HepG2 (cell line): Measurements from ENCODE around the gene DCDC2. TPM values are rescaled to one million over a fixed set of nuclear protein-coding genes. Genes with fewer than 3 reads are reported as not detected.

Experiments used
- CC2D1A ChIP-seq: sonication (generic); formaldehyde crosslinking; IDR thresholded peaks from 2 replicates; pipeline ENCODE4 v1.8.1; 2023; ENCODE audit warnings: mild to moderate bottlenecking, missing genetic modification reagents
- HMGA1 ChIP-seq: sonication (generic); formaldehyde crosslinking; conservative IDR thresholded peaks from 2 replicates; pipeline ENCODE4 v1.4.0; 2020; ENCODE audit warnings: missing genetic modification reagents
- JDP2 ChIP-seq: sonication (generic); formaldehyde crosslinking; IDR thresholded peaks from 2 replicates; pipeline ENCODE4 v1.8.1; 2022; ENCODE audit warnings: missing genetic modification reagents, borderline replicate concordance
- NFRKB ChIP-seq: fragments of 450-650 bp; IDR thresholded peaks from 2 replicates; pipeline ENCODE4 v1.6.1; 2017
- SP140L ChIP-seq: sonication (generic); formaldehyde crosslinking; IDR thresholded peaks from 2 replicates; pipeline ENCODE4 v1.4.0; 2020; ENCODE audit warnings: missing genetic modification reagents, borderline replicate concordance
- SRSF4 ChIP-seq: fragments of 200-400 bp; formaldehyde crosslinking; IDR thresholded peaks from one replicate; pipeline ENCODE4 v1.6.1; 2018; ENCODE audit warnings: mild to moderate bottlenecking, low read depth, low read length, moderate library complexity; ENCODE audit not compliant: poor library complexity, severe bottlenecking
- ZFAT ChIP-seq: sonication (generic); formaldehyde crosslinking; conservative IDR thresholded peaks from 2 replicates; pipeline ENCODE4 v1.8.1; 2023; ENCODE audit warnings: missing genetic modification reagents, inconsistent platforms
- ZMYM2 ChIP-seq: sonication (generic); formaldehyde crosslinking; IDR thresholded peaks from 2 replicates; pipeline ENCODE4 v1.8.0; 2022; ENCODE audit warnings: mild to moderate bottlenecking, missing genetic modification reagents
- ZNF556 ChIP-seq: sonication (generic); formaldehyde crosslinking; IDR thresholded peaks from 2 replicates; pipeline ENCODE4 v1.4.0; 2020; ENCODE audit warnings: mild to moderate bottlenecking, missing genetic modification reagents, borderline replicate concordance
- polyA plus RNA-seq, 8 experiments: library from polyadenylated mRNA; depleted of rRNA in 3 of 8; stranded (reverse) in 7 of 8; unstranded in 1 of 8; fragments of >200 nt; fragmentation: Illumina TruSeq in 4 of 8; extraction: Trizol in 4 of 8; gene quantifications; 2 replicates each; pipeline versions ENCODE4 v1.2.1 to v1.2.3, GENCODE V29; 2011 to 2016; ENCODE audit warnings: low read depth in 4 of 8, missing spikeins in 1 of 8, mixed read lengths in 1 of 8; ENCODE audit not compliant: insufficient read depth in 1 of 8
- total RNA-seq, 5 experiments: library from RNA; depleted of rRNA; stranded (reverse); fragments of >200 nt; fragmentation: Illumina TruSeq; extraction: Trizol; gene quantifications; 2 replicates each; pipeline ENCODE4 v1.2.3, GENCODE V29; 2016; ENCODE audit warnings: low read depth in 1 of 5
- TF ChIP-seq, protein P1 (sequence below): sonication (generic); formaldehyde crosslinking; conservative IDR thresholded peaks from 2 replicates; pipeline ENCODE4 v1.8.0; 2022; ENCODE audit warnings: low read depth, missing genetic modification reagents
- TF ChIP-seq, protein P2 (sequence below): sonication (generic); formaldehyde crosslinking; IDR thresholded peaks from 2 replicates; pipeline ENCODE4 v1.5.1; 2020; ENCODE audit warnings: mild to moderate bottlenecking, missing genetic modification reagents, borderline replicate concordance
- TF ChIP-seq, protein P3 (sequence below): sonication (generic); formaldehyde crosslinking; IDR thresholded peaks from 2 replicates; pipeline ENCODE4 v1.4.0; 2020; ENCODE audit warnings: mild to moderate bottlenecking, missing genetic modification reagents
- TF ChIP-seq, protein P4 (sequence below): sonication (generic); formaldehyde crosslinking; IDR thresholded peaks from 2 replicates; pipeline ENCODE4 v1.4.0; 2020; ENCODE audit warnings: mild to moderate bottlenecking, missing genetic modification reagents

Gene DCDC2
- total and polyA plus RNA-seq, 2 of the 13 experiments (the other 11 are each of a cell fraction or from before 2014, with no cell fraction given): 9.0 to 36.2 TPM

DNA sequence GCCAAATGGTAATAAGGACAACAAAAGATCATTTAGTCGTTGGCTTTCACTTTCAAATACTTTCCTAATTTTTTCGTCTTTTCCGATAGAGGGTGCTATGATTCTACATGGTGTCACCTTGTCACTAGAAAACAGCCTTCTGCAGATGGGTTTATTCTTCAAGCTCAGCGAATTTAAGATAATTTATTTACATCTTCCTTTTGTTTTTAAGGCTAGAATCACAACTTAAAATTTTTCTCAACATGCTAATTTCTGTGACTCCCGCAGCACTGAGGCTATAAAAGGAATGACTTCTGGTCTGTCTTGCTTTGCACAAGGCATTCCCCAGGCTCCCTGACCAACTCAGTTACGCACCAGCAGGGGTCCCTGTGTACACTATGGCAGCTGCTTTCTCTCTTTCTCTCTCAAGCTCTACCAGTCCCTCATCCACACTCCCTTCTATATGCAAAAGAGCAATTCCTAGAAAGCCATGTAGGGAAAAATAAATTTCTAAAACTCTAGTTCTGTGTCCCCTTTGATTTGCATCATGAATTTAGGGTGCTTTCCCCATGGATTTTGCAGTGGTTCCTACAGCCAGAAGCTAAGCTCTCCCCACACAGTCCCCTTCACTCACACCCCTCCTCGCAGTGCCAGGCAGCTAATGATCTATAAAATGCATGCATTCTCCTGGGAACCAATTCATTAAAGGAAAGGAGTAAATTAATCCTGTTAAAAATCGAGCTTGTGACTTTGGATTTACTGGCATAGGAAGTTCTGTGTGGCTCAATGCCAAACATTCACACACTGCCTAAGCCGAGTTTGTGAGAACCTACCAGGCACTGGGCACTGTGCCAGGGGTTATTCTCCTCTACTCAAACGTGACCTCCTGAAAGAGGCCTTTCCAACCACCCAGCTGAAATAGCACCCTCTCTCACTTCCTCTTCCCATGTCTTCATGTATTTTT is 74.5 kb downstream of the DCDC2 start (continued):
- TF ChIP-seq, protein P1, sequence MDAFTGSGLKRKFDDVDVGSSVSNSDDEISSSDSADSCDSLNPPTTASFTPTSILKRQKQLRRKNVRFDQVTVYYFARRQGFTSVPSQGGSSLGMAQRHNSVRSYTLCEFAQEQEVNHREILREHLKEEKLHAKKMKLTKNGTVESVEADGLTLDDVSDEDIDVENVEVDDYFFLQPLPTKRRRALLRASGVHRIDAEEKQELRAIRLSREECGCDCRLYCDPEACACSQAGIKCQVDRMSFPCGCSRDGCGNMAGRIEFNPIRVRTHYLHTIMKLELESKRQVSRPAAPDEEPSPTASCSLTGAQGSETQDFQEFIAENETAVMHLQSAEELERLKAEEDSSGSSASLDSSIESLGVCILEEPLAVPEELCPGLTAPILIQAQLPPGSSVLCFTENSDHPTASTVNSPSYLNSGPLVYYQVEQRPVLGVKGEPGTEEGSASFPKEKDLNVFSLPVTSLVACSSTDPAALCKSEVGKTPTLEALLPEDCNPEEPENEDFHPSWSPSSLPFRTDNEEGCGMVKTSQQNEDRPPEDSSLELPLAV (CRISPR knock-in tag): no peak
- TF ChIP-seq, protein P2, sequence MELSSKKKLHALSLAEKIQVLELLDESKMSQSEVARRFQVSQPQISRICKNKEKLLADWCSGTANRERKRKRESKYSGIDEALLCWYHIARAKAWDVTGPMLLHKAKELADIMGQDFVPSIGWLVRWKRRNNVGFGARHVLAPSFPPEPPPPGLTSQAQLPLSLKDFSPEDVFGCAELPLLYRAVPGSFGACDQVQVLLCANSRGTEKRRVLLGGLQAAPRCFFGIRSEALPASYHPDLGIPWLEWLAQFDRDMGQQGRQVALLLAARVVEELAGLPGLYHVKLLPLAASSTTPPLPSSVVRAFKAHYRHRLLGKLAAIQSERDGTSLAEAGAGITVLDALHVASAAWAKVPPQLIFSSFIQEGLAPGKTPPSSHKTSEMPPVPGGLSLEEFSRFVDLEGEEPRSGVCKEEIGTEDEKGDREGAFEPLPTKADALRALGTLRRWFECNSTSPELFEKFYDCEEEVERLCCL: no peak
- TF ChIP-seq SRSF4 (no peak), SP140L (no peak), JDP2 (CRISPR knock-in tag) (no peak), ZNF556 (CRISPR knock-in tag) (no peak), ZFAT (CRISPR knock-in tag) (no peak), CC2D1A (CRISPR knock-in tag) (no peak), ZMYM2 (CRISPR knock-in tag) (no peak), NFRKB (no peak), HMGA1 (CRISPR knock-in tag) (no peak)
- TF ChIP-seq, protein P3, sequence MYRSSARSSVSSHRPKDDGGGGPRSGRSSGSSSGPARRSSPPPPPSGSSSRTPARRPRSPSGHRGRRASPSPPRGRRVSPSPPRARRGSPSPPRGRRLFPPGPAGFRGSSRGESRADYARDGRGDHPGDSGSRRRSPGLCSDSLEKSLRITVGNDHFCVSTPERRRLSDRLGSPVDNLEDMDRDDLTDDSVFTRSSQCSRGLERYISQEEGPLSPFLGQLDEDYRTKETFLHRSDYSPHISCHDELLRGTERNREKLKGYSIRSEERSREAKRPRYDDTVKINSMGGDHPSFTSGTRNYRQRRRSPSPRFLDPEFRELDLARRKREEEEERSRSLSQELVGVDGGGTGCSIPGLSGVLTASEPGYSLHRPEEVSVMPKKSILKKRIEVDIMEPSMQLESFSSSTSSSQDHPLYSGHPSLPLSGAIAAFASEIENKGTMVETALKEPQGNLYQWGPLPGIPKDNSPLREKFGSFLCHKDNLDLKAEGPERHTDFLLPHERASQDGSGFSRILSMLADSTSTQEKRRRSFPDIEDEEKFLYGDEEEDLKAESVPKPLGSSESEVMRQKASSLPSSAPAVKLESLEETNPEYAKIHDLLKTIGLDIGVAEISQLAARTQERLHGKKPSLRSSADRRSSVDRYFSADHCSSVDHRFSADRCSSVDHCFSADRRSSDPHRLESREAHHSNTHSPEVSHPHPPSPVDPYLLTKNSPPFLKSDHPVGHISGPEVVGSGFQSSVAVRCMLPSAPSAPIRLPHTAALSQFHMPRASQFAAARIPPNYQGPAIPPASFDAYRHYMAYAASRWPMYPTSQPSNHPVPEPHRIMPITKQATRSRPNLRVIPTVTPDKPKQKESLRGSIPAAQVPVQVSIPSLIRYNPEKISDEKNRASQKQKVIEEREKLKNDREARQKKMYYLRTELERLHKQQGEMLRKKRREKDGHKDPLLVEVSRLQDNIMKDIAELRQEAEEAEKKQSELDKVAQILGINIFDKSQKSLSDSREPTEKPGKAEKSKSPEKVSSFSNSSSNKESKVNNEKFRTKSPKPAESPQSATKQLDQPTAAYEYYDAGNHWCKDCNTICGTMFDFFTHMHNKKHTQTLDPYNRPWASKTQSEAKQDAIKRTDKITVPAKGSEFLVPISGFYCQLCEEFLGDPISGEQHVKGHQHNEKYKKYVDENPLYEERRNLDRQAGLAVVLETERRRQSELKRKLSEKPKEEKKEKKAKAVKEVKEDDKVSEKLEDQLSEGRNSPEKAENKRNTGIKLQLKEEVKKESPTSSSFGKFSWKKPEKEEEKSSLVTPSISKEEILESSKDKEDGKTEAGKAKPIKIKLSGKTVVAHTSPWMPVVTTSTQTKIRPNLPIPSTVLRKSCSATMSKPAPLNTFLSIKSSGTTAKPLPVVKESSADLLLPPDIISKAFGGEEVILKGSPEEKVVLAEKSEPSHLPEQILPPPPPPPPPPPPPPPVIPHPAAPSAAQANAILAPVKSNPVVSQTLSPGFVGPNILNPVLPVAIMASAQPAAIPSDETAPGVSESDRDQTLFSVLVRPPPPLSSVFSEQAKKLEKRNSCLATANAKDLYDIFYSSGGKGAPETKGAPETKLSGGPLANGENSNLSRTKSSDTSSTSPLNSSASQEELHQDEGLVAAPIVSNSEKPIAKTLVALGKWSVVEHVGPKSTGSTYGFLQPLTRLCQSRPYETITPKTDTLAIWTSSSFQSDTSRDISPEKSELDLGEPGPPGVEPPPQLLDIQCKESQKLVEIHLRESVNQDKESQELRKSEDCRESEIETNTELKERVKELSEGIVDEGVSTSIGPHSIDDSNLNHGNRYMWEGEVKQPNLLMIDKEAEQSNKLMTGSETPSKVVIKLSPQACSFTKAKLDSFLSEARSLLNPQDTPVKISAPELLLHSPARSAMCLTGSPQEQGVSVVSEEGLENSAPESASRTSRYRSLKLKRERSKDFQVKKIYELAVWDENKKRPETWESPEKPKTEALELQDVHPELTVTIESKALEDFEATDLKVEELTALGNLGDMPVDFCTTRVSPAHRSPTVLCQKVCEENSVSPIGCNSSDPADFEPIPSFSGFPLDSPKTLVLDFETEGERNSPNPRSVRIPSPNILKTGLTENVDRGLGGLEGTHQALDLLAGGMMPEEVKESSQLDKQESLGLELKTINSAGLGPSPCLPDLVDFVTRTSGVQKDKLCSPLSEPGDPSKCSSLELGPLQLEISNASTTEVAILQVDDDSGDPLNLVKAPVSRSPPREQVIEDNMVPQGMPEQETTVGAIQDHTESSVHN (CRISPR knock-in tag): no peak
- TF ChIP-seq, protein P4, sequence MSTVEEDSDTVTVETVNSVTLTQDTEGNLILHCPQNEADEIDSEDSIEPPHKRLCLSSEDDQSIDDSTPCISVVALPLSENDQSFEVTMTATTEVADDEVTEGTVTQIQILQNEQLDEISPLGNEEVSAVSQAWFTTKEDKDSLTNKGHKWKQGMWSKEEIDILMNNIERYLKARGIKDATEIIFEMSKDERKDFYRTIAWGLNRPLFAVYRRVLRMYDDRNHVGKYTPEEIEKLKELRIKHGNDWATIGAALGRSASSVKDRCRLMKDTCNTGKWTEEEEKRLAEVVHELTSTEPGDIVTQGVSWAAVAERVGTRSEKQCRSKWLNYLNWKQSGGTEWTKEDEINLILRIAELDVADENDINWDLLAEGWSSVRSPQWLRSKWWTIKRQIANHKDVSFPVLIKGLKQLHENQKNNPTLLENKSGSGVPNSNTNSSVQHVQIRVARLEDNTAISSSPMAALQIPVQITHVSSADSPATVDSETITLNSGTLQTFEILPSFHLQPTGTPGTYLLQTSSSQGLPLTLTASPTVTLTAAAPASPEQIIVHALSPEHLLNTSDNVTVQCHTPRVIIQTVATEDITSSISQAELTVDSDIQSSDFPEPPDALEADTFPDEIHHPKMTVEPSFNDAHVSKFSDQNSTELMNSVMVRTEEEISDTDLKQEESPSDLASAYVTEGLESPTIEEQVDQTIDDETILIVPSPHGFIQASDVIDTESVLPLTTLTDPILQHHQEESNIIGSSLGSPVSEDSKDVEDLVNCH: no peak
